KMS-11 (cell line): ENCODE measurements around the gene UGT1A8.

ENCODE experiments used
- H2AFZ ChIP-seq: fragments of 200-600 bp; sonication (generic); 2 replicates; pipeline ENCODE4 v1.6.1; 2016; ENCODE audit warnings: antibody characterized with exemption, mixed run types, low read depth
- H3K27ac ChIP-seq: fragments of 200-600 bp; sonication (generic); 2 replicates; pipeline ENCODE4 v1.6.1; 2016; ENCODE audit warnings: mild to moderate bottlenecking, mixed run types
- H3K27me3 ChIP-seq: fragments of 200-600 bp; sonication (generic); 2 replicates; pipeline ENCODE4 v1.6.1; 2017; ENCODE audit warnings: mild to moderate bottlenecking, low read depth, mixed run types, moderate library complexity; ENCODE audit not compliant: insufficient read depth
- H3K36me3 ChIP-seq: fragments of 200-600 bp; sonication (generic); 2 replicates; pipeline ENCODE4 v1.6.1; 2017; ENCODE audit warnings: mild to moderate bottlenecking, mixed run types; ENCODE audit not compliant: insufficient read depth
- H3K4me1 ChIP-seq: fragments of 200-600 bp; sonication (generic); 2 replicates; pipeline ENCODE4 v1.6.1; 2016; ENCODE audit warnings: mild to moderate bottlenecking, low read depth, mixed run types; ENCODE audit not compliant: poor library complexity, severe bottlenecking
- H3K4me2 ChIP-seq: fragments of 200-600 bp; sonication (generic); 2 replicates; pipeline ENCODE4 v1.7.0; 2016; ENCODE audit warnings: mild to moderate bottlenecking, mixed run types
- H3K4me3 ChIP-seq: fragments of 200-600 bp; sonication (generic); IDR thresholded peaks from 2 replicates; pipeline ENCODE4 v1.6.1; 2017; ENCODE audit warnings: low read depth, low read length, mixed read lengths; ENCODE audit not compliant: insufficient read depth
- H3K79me2 ChIP-seq: fragments of 200-600 bp; sonication (generic); 2 replicates; pipeline ENCODE4 v1.6.1; 2016; ENCODE audit warnings: low read depth, mixed run types; ENCODE audit not compliant: insufficient read depth
- H3K9ac ChIP-seq: fragments of 200-600 bp; sonication (generic); 2 replicates; pipeline ENCODE4 v1.6.1; 2016; ENCODE audit warnings: mild to moderate bottlenecking, mixed run types
- H4K20me1 ChIP-seq: fragments of 200-600 bp; sonication (generic); 2 replicates; pipeline ENCODE4 v1.6.1; 2016; ENCODE audit warnings: mild to moderate bottlenecking, mixed run types; ENCODE audit not compliant: insufficient read depth
- CTCF ChIP-seq: fragments of 200-600 bp; sonication (generic); conservative IDR thresholded peaks from 2 replicates; pipeline ENCODE4 v1.6.1; 2017; ENCODE audit warnings: low read depth, mild to moderate bottlenecking, antibody characterized with exemption, low read length, moderate library complexity, mixed read lengths

UGT1A8 gene

GRCh38 chr2:233707940-233708644 is 90.7 kb downstream of the UGT1A8 start:
- H3K4me2 ChIP-seq = no peak overlapping the region
- H4K20me1 ChIP-seq = no peaks in the 10 kb centered on the region
- no peak for TF ChIP-seq CTCF
- H3K9ac ChIP-seq = no peak overlapping the region
- no peaks in the 10 kb centered on the region for H3K79me2 ChIP-seq
- no peaks in the 10 kb centered on the region for H3K27me3 ChIP-seq
- H2AFZ ChIP-seq = no peak overlapping the region
- no peak overlapping the region for H3K27ac ChIP-seq
- H3K4me1 ChIP-seq = no peaks in the 10 kb centered on the region
- no peaks in the 10 kb centered on the region for H3K36me3 ChIP-seq
- no peak overlapping the region for H3K4me3 ChIP-seq

- Histone ChIP-seq H3K9ac (no peak overlapping the region), H4K20me1 (no peaks in the 10 kb centered on the region), H3K4me1 (no peaks in the 10 kb centered on the region), H3K79me2 (no peaks in the 10 kb centered on the region), H3K4me2 (no peak overlapping the region), H3K27ac (no peak overlapping the region), H2AFZ (no peak overlapping the region), H3K4me3 (no peak overlapping the region), H3K36me3 (no peaks in the 10 kb centered on the region), H3K27me3 (no peaks in the 10 kb centered on the region)
- TF ChIP-seq CTCF = no peak
These were observed 91.5 kb downstream of the UGT1A8 start for GRCh38 chr2:233708942-233709341.

- H3K79me2 ChIP-seq = no peaks in the 10 kb centered on the region
- no peak overlapping the region for H3K4me3 ChIP-seq
- H3K4me2 ChIP-seq = no peak overlapping the region
- no peaks in the 10 kb centered on the region for H3K36me3 ChIP-seq
- H3K9ac ChIP-seq = no peak overlapping the region
- no peak overlapping the region for H3K27ac ChIP-seq
- H2AFZ ChIP-seq = no peak overlapping the region
- peak; percentile 86 for TF ChIP-seq CTCF
- H3K27me3 ChIP-seq = no peaks in the 10 kb centered on the region
- H3K4me1 ChIP-seq = no peaks in the 10 kb centered on the region
- H4K20me1 ChIP-seq = no peaks in the 10 kb centered on the region
These were observed 94.0 kb downstream of the UGT1A8 start for GRCh38 chr2:233711312-233712008.

- Histone ChIP-seq H2AFZ (no peak within 1 kb of the TSS), H3K4me2 (no peak within 1 kb of the TSS), H3K36me3 (no peaks in the 10 kb centered on the region), H3K27ac (no peak within 1 kb of the TSS), H3K4me3 (no peak within 1 kb of the TSS), H4K20me1 (no peaks in the 10 kb centered on the region), H3K79me2 (no peaks in the 10 kb centered on the region), H3K27me3 (no peaks in the 10 kb centered on the region), H3K9ac (no peak within 1 kb of the TSS), H3K4me1 (no peaks in the 10 kb centered on the region)
- TF ChIP-seq CTCF = no peak
These were observed 95.3 kb downstream of the UGT1A8 start, which contains the start of gene UGT1A5 for GRCh38 chr2:233712611-233713261. TSS of gene UGT1A5 (plus strand) at chr2:233712907. CDS start at chr2:233712992, 85 bp downstream.
